GM12891 (cell line): ENCODE results near the gene CSNK1G1.
"Not testable (repeated sequence)": the region's sequence is repeated elsewhere in the genome, so short reads cannot be mapped to it uniquely, and the experiment has no call there.

ENCODE experiments used
- DNase-seq: peaks from one replicate; pipeline ENCODE4 v3.0.0; 2011; ENCODE audit warnings: low spot score; ENCODE audit not compliant: insufficient read length
- FAIRE-seq: peaks from 2 replicates; lab custom pipeline; 2011; peaks lifted over from hg19 to GRCh38; lab: Jason Lieb, UNC
- PAX5 ChIP-seq: IDR thresholded peaks from 2 replicates; pipeline ENCODE4 v1.6.1; 2011; ENCODE audit warnings: low read length, moderate library complexity, mild to moderate bottlenecking; ENCODE audit not compliant: insufficient read depth, severe bottlenecking
- POLR2A ChIP-seq: IDR thresholded peaks from 2 replicates; pipeline ENCODE4 v1.6.1; 2011; ENCODE audit warnings: low read depth, low read length, control low read depth
- POLR2AphosphoS5 ChIP-seq: IDR thresholded peaks from 2 replicates; pipeline ENCODE4 v1.6.1; 2011; ENCODE audit warnings: low read depth, low read length, control low read depth
- POU2F2 ChIP-seq: IDR thresholded peaks from 2 replicates; pipeline ENCODE4 v1.6.1; 2011; ENCODE audit warnings: low read depth, mild to moderate bottlenecking, control low read depth, low read length, moderate library complexity
- SPI1 ChIP-seq: IDR thresholded peaks from 2 replicates; pipeline ENCODE4 v1.6.1; 2011; ENCODE audit warnings: low read depth, low read length, control low read depth
- TAF1 ChIP-seq: IDR thresholded peaks from 2 replicates; pipeline ENCODE4 v1.6.1; 2011; ENCODE audit warnings: low read depth, low read length, control low read depth

Gene CSNK1G1

DNA sequence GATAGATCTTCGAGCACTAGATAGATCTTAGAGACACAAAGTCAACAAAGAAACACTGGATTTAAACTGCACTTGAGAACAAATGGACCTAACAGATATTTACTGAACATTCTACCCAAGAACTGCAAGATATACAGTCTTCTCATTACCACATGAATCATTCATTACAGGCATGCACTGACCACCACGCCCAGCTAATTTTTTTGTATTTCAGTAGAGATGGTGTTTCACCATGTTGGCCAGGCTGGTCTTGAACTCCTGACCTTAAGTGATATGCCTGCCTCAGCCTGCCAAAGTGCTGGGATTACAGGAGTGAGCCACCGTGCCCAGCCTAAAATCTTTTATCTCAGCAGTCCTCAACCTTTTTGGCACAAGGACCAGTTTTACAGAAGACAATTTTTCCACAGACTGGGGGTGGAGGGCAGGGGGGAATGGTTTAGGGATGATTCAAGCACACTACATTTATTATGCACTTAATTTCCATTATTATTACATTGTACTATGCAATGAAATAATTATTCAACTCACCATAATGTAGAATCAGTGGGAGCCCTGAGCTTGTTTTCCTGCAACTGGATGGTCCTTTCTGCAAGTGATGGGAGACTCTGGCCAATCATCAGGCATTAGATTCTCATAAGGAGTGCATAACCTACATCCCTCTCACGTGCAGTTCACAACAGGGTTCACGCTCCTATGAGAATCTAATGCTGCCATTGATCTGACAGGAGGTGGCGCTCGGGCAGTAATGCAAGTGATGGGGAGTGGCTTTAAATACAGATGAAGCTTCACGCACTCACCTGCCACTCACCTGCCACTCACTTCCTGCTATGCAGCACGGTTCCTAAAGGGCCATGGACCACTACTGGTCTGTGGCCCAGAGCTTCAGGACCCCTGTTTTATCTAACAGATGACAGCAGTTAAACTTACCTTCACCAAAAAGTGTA, 21.7 kb downstream of the CSNK1G1 start:
- DNase-seq = no peak
- no peak for FAIRE-seq

DNA sequence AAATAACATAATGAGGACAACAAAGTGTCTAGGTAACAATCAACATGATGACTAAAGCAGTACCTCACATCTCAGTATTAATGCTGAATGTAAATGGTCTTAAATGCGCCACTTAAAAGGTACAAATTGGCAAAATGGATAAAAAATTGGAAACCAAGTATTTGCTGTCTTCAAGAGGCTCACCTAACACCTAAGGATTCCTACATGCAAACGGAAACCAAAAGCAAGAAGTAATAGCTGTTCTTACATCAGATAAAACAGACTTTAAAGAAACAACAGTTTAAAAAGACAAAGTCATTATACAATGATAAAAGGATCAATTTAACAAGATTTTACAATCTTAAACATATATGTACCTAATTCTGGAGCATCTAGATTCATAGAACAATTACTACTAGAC, 22.5 kb downstream of the CSNK1G1 start:
- TF ChIP-seq POLR2A (no peak), TAF1 (no peak), POU2F2 (no peak), POLR2AphosphoS5 (no peak), SPI1 (no peak), PAX5 (no peak)
- FAIRE-seq (no peak), DNase-seq (no peak)

More for the DNA sequence above, 21.7 kb downstream of the CSNK1G1 start:
- TF ChIP-seq PAX5 (no peak), POU2F2 (no peak), TAF1 (no peak), POLR2AphosphoS5 (no peak), POLR2A (no peak), SPI1 (no peak)

DNA sequence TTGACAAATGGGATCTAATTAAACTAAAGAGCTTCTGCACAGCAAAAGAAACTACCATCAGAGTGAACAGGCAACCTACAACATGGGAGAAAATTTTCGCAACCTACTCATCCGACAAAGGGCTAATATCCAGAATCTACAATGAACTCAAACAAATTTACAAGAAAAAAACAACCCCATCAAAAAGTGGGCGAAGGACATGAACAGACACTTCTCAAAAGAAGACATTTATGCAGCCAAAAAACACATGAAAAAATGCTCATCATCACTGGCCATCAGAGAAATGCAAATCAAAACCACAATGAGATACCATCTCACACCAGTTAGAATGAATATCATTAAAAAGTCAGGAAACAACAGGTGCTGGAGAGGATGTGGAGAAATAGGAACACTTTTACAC, 24.3 kb downstream of the CSNK1G1 start:
- DNase-seq, FAIRE-seq: not testable (repeated sequence)

DNA sequence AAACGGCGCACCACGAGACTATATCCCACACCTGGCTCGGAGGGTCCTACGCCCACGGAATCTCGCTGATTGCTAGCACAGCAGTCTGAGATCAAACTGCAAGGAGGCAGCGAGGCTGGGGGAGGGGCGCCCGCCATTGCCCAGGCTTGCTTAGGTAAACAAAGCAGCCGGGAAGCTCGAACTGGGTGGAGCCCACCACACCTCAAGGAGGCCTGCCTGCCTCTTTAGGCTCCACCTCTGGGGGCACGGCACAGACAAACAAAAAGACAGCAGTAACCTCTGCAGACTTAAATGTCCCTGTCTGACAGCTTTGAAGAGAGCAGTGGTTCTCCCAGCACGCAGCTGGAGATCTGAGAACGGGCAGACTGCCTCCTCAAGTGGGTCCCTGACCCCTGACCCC, 29.0 kb downstream of the CSNK1G1 start:
- not testable (repeated sequence) for FAIRE-seq, DNase-seq

DNA sequence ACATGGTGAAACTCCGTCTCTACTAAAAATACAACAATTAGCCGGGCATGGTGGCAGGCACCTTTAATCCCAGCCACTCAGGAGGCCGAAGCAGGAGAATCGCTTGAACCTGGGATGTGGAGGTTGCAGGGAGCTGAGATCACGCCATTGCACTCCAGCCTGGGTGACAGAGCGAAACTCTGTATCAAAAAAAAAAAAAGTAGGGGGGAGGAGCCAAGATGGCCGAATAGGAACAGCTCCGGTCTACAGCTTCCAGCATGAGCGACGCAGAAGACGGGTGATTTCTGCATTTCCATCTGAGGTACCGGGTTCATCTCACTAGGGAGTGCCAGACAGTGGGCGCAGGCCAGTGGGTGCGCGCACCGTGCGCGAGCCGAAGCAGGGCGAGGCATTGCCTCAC, 29.5 kb downstream of the CSNK1G1 start:
- DNase-seq, FAIRE-seq: not testable (repeated sequence)

DNA sequence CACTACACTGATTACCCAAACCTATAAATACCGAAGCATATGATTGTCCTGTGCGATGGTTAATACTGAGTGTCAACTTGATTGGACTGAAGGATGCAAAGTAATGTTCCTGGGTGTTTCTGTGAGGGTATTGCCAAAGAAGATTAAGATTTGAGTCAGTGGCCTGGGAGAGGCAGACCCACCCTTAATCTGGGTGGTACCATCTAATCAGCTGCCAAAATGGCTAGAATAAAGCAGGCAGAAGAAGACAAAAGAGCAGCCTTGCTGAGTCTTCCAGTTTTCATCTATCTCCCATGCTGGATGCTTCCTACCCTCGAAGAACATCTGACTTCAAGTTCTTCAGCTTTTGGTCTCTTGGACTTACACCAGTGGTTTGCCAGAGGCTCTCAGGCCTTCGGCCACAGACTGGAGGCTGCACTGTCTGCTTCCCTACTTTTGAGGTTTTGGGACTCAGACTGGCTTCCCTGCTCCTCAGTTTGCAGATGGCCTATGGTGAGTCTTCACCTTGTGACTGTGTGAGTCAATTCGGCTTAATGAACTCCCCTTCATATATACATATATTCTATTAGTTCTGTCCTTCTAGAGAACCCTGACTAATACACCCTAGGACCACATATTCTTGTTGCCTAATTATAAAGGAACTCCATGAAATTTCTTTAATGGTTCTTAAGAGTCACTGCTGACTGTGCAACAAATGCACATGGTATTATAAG, 31.7 kb downstream of the CSNK1G1 start:
- TF ChIP-seq POLR2AphosphoS5 = no peak
- no peak for TF ChIP-seq SPI1
- TF ChIP-seq POU2F2 = no peak
- TF ChIP-seq PAX5 = no peak
- no peak for TF ChIP-seq TAF1
- no peak for TF ChIP-seq POLR2A
- no peak for FAIRE-seq
- no peak for DNase-seq

DNA sequence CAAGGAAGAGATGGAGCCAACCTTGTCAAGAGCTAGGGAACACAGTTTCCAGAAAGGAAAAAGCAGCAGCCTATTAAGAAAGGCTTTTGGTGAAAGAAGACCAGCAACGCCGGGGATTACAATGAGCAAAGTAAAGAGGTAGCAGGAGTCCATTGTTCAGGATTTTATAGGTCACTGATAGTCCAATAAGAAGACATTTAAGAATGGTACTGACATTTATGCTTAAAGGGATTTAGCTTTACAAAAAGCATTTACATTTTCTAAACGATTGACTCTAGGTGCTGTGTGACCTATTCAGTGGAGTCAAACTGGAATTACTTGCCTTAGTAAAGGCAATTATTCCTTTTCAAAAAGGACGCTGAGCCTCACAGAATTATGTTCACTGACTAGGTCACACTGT, 40.8 kb downstream of the CSNK1G1 start:
- DNase-seq (no peak), FAIRE-seq (no peak)
- no peak for TF ChIP-seq TAF1
- no peak for TF ChIP-seq SPI1
- no peak for TF ChIP-seq POLR2A
- TF ChIP-seq POU2F2 = no peak
- no peak for TF ChIP-seq POLR2AphosphoS5
- TF ChIP-seq PAX5 = no peak

DNA sequence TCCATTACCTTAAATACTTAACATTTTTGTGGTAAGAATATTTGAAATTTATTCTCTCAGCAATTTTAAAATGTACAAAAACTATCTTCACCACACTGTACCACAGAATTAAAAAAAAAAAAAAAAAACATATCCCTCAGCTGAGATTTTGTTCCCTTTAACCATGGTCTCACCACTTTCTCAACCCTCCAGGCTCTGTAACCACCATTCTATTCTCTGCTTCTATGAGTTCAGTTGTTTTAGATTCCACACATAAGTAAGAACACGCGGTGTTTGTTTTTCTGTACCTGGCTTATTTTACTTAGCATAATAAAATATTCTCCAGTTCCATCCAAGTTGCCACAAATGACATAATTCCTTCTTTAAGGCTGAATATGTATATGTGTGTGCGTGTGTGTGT, 41.5 kb downstream of the CSNK1G1 start:
- DNase-seq (no peak), FAIRE-seq (no peak)
- TF ChIP-seq POLR2A (no peak), TAF1 (no peak), SPI1 (no peak), POU2F2 (no peak), PAX5 (no peak), POLR2AphosphoS5 (no peak)

DNA sequence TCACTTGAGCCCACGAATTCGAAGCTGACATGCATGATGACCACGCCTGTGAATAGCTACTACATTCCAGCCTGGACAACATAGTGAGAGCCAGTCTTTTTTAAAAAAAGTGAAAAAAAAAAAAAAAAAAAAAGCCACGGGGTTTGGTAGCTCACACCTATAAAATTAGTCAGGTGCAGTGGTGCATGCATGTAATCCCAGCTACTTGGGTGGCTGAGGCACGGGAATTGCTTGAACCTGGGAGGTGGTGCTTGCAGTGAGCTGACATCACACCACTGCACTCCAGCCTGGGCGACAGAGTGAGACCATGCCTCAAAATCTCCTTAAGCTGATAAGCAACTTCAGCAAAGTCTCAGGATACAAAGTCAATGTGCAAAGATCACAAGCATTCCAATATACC, 44.4 kb downstream of the CSNK1G1 start:
- TF ChIP-seq POLR2A (no peak), PAX5 (no peak), SPI1 (no peak), POU2F2 (no peak), TAF1 (no peak), POLR2AphosphoS5 (no peak)
- FAIRE-seq (no peak), DNase-seq (no peak)

DNA sequence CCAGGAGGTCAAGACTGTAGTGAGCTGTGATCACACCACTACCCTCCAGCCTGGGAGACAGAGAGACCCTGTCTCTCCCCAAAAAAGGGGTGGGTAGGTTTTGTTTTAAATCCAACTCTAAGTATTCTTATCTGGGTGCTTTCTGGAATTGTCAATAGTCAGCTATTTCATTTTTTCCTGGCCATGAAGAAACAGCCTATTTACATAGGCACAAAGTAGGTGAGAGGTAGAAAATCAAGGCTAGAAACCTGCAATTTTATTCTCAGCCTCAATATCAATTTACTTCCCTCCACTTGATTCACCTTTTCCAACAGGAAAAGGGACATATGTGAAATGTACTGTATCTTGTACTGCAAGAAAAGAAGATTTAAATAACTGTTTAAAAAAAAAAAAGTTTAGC, 45.9 kb downstream of the CSNK1G1 start:
- DNase-seq (no peak), FAIRE-seq (no peak)
- TF ChIP-seq POLR2AphosphoS5 = no peak
- TF ChIP-seq PAX5 = no peak
- no peak for TF ChIP-seq POU2F2
- TF ChIP-seq SPI1 = no peak
- no peak for TF ChIP-seq POLR2A
- TF ChIP-seq TAF1 = no peak

DNA sequence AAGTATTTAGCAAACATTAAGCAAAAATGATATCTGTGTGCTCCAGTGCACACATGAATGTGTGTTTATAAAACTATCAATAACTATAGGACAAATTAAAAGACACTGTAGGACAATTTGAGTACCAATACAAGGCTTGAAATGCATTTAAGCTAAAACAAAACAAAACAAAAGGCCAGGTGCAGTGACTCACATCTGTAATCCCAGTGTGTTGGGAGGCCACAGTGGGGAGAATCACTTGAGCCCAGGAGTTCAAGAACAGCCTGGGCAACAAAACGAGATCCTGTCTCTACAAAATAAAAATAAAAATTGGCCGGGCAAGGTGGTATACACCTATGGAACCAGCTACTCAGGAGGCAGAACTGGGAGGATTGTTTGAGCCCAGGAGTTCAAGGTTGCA, 50.7 kb downstream of the CSNK1G1 start:
- no peak for DNase-seq
- no peak for TF ChIP-seq SPI1
- TF ChIP-seq PAX5 = no peak
- no peak for TF ChIP-seq POU2F2
- no peak for TF ChIP-seq POLR2AphosphoS5
- no peak for TF ChIP-seq TAF1
- TF ChIP-seq POLR2A = no peak
- no peak for FAIRE-seq
